Liver (tissue), 3 donors: ENCODE measurements around the gene FARS2.

ENCODE experiments used
- JUND ChIP-seq, 2 donors: IDR thresholded peaks; 2 replicates each; pipeline ENCODE4 v1.6.1; 2016; ENCODE audit warnings: antibody characterized with exemption in 2 of 2
- TAF1 ChIP-seq: conservative IDR thresholded peaks from 2 replicates; pipeline ENCODE4 v1.6.1; 2016; ENCODE audit warnings: antibody characterized with exemption, mild to moderate bottlenecking
- YY1 ChIP-seq: IDR thresholded peaks from 2 replicates; pipeline ENCODE4 v1.6.1; 2016; ENCODE audit warnings: antibody characterized with exemption, mild to moderate bottlenecking
- TF ChIP-seq, protein P1 (sequence below): IDR thresholded peaks from 2 replicates; pipeline ENCODE4 v1.6.1; 2016; ENCODE audit warnings: antibody characterized with exemption
- TF ChIP-seq, protein P2 (sequence below): fragments of 150-350 bp; IDR thresholded peaks from 2 replicates; pipeline ENCODE4 v1.5.1; 2017; ENCODE audit warnings: improper control_type of control experiment, low read depth, low read length; ENCODE audit not compliant: missing input control
- TF ChIP-seq, protein P3 (sequence below): IDR thresholded peaks from 2 replicates; pipeline ENCODE4 v1.6.1; 2016; ENCODE audit warnings: antibody characterized with exemption
- donor health status: healthy.
- donor health status: healthy.

DNA sequence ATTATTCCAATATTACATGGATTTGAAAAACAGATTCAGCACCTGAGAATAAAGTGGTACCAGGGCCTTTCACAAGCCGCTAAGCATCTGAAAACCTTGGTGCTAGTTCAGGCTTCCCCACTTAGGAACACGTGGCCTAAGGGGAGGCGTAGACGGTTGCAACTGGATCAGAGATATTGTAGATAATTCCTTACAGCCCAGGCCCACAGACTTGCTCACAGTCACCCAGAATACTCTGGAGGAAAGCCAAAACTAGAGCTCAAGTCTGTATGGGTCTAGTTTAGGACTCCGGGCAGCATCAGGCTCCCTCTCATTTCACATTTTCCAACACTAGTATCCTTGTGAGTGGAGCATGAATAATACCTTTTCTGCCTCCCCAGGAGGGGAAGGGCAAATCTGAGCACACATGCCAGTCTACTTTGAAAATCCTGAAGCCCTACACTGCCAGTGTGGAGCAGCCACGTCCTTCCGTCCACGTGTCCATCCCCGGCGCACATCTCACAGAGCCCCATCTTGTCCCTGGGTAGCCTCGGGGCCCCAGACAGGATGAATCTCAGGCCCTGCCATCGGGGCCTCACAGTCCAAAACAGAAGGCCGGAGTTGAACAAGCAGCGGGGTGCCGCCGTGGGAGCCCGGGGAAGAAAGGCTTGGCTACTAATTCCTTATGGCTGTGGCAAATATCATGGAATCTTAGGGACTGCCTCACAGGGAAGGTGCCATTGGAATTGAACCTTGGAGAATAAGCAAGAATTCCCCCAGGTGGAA, 446.1 kb downstream of the FARS2 start:
- TF ChIP-seq JUND (IDR thresholded peaks at IDR 0.05) = no peak
- TF ChIP-seq, protein P1, sequence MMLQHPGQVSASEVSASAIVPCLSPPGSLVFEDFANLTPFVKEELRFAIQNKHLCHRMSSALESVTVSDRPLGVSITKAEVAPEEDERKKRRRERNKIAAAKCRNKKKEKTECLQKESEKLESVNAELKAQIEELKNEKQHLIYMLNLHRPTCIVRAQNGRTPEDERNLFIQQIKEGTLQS = no peak
- no peak for TF ChIP-seq YY1
- TF ChIP-seq, protein P2, sequence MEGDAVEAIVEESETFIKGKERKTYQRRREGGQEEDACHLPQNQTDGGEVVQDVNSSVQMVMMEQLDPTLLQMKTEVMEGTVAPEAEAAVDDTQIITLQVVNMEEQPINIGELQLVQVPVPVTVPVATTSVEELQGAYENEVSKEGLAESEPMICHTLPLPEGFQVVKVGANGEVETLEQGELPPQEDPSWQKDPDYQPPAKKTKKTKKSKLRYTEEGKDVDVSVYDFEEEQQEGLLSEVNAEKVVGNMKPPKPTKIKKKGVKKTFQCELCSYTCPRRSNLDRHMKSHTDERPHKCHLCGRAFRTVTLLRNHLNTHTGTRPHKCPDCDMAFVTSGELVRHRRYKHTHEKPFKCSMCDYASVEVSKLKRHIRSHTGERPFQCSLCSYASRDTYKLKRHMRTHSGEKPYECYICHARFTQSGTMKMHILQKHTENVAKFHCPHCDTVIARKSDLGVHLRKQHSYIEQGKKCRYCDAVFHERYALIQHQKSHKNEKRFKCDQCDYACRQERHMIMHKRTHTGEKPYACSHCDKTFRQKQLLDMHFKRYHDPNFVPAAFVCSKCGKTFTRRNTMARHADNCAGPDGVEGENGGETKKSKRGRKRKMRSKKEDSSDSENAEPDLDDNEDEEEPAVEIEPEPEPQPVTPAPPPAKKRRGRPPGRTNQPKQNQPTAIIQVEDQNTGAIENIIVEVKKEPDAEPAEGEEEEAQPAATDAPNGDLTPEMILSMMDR = no peak
- no peak for TF ChIP-seq TAF1
- TF ChIP-seq, protein P3, sequence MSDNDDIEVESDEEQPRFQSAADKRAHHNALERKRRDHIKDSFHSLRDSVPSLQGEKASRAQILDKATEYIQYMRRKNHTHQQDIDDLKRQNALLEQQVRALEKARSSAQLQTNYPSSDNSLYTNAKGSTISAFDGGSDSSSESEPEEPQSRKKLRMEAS = no peak
